G401 (cell line): ENCODE data around the gene STX4. TPM values are rescaled to one million over a fixed set of nuclear protein-coding genes. Genes with fewer than 3 reads are reported as not detected.
A peak's percentile ranks its signal among the peaks of the same experiment; 100 is the strongest.

Experiments used
- DNase-seq: peaks from one replicate; pipeline ENCODE4 v3.0.0-alpha.2; 2015; ENCODE audit warnings: low spot score
- in situ Hi-C: cut with HindIII; loops from 2 replicates; pipeline ENCODE4 v1.10.0; 2016; ENCODE audit warnings: low sequenced_read_pairs, mixed read lengths
- total RNA-seq: library from RNA; depleted of rRNA; stranded (reverse); fragments of >200 nt; shearing (Covaris generic); gene quantifications from 2 replicates; pipeline ENCODE4 v1.2.3, GENCODE V29; 2014

STX4 gene
- total RNA-seq, 1 experiment from 2014 or later, result 54.0 TPM

- DNase-seq, result no peak
- in situ Hi-C loops, result no loop called here
These were observed 35.3 kb upstream of the STX4 start for GRCh38 chr16:30997725-30998711.

- peak; percentile 82 for DNase-seq
- in situ Hi-C loops, result no loop called here
These were observed 34.3 kb upstream of the STX4 start for GRCh38 chr16:30998852-30999761.

DNA sequence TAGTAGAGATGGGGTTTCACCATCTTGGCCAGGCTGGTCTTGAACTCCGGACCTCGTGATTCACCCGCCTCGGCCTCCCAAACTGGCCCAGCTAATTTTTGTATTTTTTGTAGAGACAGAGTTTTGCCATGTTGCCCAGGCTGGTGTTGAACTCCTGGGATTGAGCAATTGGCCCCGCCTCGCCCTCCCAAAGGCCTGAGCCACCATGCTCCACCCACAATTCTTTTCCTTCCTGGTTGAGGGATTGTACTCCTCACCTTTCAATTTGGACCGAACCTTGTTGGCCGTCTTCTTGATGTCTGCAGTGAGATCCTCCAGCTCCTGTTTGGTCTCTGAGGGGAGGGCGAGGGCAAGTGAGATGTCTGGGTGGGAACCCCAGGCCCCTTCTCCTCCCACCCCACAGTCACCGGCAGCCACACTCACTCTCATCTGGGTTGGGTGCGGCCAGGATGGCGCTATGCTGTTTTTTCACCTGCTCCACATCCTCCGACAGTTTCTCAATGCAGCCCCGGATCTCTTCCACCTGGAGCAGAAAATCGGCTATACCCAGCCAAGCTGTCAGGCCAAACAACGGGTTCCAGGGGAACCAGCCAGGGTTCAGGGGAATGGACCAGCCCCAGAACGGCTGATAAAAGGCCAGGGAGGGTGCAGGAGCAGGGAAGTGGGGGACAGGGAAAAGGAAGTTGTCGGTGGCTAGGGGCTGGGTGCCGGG, 32.5 kb upstream of the STX4 start:
- DNase-seq, result no peak
- in situ Hi-C loops, result no loop called here

DNA sequence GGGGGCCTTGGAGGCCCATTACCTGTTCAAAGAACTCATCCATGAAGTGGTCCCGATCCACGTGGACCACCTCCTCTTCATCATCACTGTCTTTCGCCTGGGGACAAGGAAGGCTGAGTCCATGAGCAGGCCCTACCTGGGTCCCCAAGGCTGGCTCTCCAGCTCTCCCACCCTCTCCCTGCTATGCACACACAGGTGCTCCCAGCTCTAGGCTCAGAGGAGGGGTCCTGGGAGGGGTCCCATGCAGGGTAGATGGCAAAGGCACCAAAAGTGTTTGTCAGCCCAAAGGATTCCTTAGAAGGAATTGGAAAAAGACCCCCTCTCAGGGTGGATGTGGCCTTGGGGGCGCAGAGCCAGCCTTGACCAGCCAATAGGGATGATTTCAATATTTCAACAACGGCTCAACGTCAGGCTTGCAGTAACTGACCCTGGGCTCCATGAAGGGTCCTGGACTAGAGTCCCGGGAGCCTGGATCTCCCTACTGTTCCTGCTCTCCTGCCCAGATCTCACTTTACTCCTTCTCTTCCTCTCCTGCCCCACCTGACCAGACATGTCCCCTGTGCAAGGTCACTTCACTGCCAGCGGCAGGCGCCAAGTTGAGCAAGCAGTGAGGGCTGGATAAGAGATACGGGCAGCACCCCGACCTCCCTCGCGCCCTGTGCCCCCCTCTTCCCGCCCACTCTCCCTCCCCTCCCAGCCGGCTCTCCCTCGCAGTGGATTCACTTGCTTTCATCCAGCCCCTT, 31.7 kb upstream of the STX4 start:
- in situ Hi-C loops, result no loop called here
- no peak for DNase-seq

DNA sequence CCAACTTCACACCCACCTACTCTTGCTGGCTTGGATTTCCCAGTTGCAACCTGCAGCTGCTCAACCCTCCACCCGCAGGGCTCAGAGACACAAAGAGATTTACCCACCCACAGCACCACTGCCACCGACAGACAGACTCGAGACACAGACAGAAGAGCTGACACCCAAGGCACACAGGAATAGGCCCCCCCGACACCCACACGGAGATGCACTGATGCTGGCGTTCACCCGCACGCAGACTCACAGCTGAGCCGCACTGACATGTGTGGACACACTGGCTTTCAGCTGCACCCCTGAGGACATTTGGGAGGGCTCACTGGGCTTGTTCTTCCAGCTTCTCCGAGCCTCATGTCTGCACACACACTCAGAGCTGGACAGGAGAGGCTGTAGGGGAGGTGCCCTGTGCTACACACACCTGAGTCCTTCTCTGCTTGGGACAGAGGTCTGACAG, 31.1 kb upstream of the STX4 start:
- peak; percentile 40 for DNase-seq
- in situ Hi-C loops, result no loop called here

DNA sequence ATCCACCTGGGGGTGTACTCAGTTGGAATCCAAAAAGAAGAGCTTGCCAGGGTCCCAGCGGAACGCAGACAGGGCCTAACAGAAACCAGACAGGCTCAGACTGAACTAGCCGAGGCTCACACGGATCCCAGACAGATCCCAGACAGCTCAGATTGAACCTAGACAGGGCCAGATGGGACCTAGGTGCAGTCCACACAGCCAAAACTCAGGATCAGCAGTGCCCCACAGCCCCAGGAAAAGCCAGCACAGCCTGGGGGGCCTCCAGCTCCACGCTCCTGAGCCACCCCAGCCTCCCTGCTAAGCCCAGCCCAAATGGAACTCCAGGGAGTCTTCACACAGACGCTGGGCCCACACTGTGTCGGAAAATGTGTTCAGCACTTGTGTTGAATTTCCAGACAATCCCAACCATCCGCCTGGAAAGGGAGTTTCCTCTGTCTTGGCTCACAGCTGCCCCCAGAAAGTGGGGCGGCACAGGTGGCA, 30.5 kb upstream of the STX4 start:
- in situ Hi-C loops, result no loop called here
- no peak for DNase-seq

DNA sequence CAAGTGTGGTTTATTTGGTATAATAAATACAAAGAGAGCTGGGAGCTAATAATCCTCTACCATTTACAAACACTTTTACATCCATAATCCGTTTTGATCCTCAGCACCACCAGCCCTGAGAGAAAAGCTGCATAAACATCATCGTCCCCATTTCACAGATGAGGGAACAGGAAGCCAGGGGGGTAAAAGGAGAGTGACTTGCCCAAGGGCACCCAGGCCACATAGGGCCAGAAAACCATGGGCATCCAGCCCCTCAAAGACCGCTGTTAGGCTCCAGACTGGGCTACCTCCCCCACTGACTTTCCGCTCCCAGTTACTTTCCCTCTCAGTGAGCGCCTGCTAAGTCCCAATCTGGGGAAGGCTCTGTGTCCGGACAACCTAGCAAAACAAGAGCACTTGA, 29.6 kb upstream of the STX4 start:
- no peak for DNase-seq
- in situ Hi-C loops, result no loop called here

- in situ Hi-C loops, result no loop called here
- no peak for DNase-seq
These were observed 28.7 kb upstream of the STX4 start for GRCh38 chr16:31004658-31005057.

- no peak for DNase-seq
- in situ Hi-C loops, result no loop called here
These were observed 27.8 kb upstream of the STX4 start for GRCh38 chr16:31005350-31006085.

DNA sequence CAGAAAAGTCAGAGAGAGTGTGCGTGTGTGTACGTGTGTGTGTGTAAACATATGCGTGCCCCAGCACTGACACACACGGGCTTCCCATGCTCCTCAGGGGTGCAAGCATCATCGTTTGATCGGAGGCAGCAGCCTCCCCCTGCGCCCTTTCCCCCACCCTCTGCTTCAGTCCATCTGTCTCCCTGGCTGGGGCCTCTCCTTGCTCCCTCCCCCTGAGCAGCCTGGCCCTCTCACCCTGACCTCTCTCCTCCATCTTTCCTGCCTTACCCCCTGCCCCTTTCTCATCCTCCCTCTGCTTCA, 27.3 kb upstream of the STX4 start:
- in situ Hi-C loops, result no loop called here
- peak; percentile 88 for DNase-seq

- no peak for DNase-seq
- in situ Hi-C loops, result no loop called here
These were observed 26.8 kb upstream of the STX4 start for GRCh38 chr16:31006589-31006988.

- DNase-seq, result no peak
These were observed 25.7 kb upstream of the STX4 start for GRCh38 chr16:31007684-31008083.

DNA sequence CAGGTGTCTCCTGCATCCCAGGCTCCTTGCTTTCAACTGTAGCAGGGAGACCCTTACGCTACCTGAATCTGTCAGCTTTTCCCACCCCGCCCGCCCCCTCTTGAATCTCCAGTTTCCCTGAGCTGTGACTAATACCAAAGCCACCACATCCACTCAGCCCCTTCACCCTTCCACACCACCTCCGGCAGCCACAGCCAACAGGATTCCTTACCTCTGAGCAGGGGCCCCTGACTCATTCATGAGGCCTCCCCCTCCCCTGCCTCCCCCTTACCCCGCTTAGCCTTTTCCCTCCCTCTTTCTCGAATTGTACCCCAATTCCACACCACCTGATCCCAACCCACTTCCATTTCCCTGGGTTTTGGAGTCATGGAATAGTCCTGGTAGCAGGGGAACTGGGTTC, 25.2 kb upstream of the STX4 start:
- in situ Hi-C loops, result no loop called here
- no peak for DNase-seq

More at GRCh38 chr16:31007684-31008083, 25.7 kb upstream of the STX4 start:
- in situ Hi-C loops, result no loop called here

GRCh38 chr16:31008551-31008950, 24.8 kb upstream of the STX4 start:
- no peak for DNase-seq
- in situ Hi-C loops, result no loop called here

DNA sequence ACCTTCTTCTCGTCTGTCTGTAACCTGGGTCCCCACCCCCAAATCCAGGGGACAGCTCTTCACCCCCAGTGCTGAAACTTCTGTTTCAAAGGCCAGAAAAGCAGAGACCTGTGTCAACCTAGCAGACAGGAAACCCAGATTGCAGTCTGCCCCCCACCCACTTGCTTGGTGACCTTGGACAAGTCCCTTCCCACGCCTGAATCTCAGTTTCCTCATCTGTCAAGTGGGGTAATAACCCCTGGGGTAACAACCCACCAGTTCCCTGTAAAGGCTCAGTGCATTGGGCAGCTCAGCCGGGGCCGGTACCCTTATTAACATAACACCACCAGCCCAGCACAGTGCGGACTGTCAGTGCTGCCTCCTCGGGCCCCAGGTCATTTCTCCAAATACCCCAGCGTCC, 24.2 kb upstream of the STX4 start:
- in situ Hi-C loops, result no loop called here
- no peak for DNase-seq

- DNase-seq, result peak; percentile 57
- in situ Hi-C loops, result no loop called here
These were observed 23.3 kb upstream of the STX4 start for GRCh38 chr16:31009894-31010584.

- DNase-seq, result peak; percentile 93
These were observed 22.6 kb upstream of the STX4 start, which contains the start of gene STX1B for GRCh38 chr16:31010585-31011325. Gene STX1B, minus strand, starts transcription at chr16:31010638. Its CDS starts 242 bp downstream, at chr16:31010396.

More at GRCh38 chr16:31010585-31011325, 22.6 kb upstream of the STX4 start, which contains the start of gene STX1B:
- in situ Hi-C loops, result no loop called here
